Astrocyte (in vitro differentiated cells and primary cell): ENCODE results near the gene BCKDHB. TPM values are rescaled to one million over a fixed set of nuclear protein-coding genes. Genes with fewer than 3 reads are reported as not detected.

ENCODE experiments used
- DNase-seq: peaks from one replicate; pipeline ENCODE4 v3.0.0-alpha.2; 2010; ENCODE audit warnings: low read depth
- FAIRE-seq: peaks from 2 replicates; lab custom pipeline; 2011; peaks lifted over from hg19 to GRCh38; lab: Jason Lieb, UNC
- H2AFZ ChIP-seq: 2 replicates; pipeline ENCODE4 v1.6.0; 2012; ENCODE audit warnings: low read depth, low read length, inconsistent platforms
- H3K27ac ChIP-seq: 2 replicates; pipeline ENCODE4 v1.5.1; 2011; ENCODE audit warnings: low read depth, low read length, inconsistent platforms
- H3K27me3 ChIP-seq: 2 replicates; pipeline ENCODE4 v1.6.0; 2011; ENCODE audit warnings: low read length, inconsistent platforms; ENCODE audit not compliant: insufficient read depth
- H3K36me3 ChIP-seq: 2 replicates; pipeline ENCODE4 v1.5.1; 2011; ENCODE audit warnings: low read length, inconsistent platforms; ENCODE audit not compliant: insufficient read depth
- H3K4me1 ChIP-seq: 2 replicates; pipeline ENCODE4 v1.5.1; 2011; ENCODE audit warnings: low read length, inconsistent platforms; ENCODE audit not compliant: insufficient read depth
- H3K4me2 ChIP-seq: 2 replicates; pipeline ENCODE4 v1.6.0; 2012; ENCODE audit warnings: low read length, inconsistent platforms
- H3K4me3 ChIP-seq: 2 replicates; pipeline ENCODE4 v1.5.1; 2011; ENCODE audit warnings: low read depth, mild to moderate bottlenecking, low read length, inconsistent platforms; ENCODE audit not compliant: insufficient read depth
- H3K79me2 ChIP-seq: 2 replicates; pipeline ENCODE4 v1.6.0; 2012; ENCODE audit warnings: mild to moderate bottlenecking, low read length, inconsistent platforms; ENCODE audit not compliant: insufficient read depth
- H3K9ac ChIP-seq: 2 replicates; pipeline ENCODE4 v1.6.0; 2012; ENCODE audit warnings: mild to moderate bottlenecking, low read length, inconsistent platforms
- H3K9me3 ChIP-seq: 2 replicates; pipeline ENCODE4 v1.5.1; 2012; ENCODE audit warnings: low read depth, mild to moderate bottlenecking, low read length, inconsistent platforms; ENCODE audit not compliant: insufficient read depth
- H4K20me1 ChIP-seq: 2 replicates; pipeline ENCODE4 v1.6.0; 2012; ENCODE audit warnings: low read length, inconsistent platforms; ENCODE audit not compliant: insufficient read depth
- H3K27ac Mint-ChIP-seq: one replicate; pipeline ENCODE4 v1.8.0; 2021; ENCODE audit warnings: mild to moderate bottlenecking, mixed read lengths; ENCODE audit not compliant: unreplicated experiment
- H3K27me3 Mint-ChIP-seq: one replicate; pipeline ENCODE4 v1.8.0; 2021; ENCODE audit warnings: low read depth, mixed read lengths; ENCODE audit not compliant: unreplicated experiment
- H3K36me3 Mint-ChIP-seq: one replicate; pipeline ENCODE4 v1.8.0; 2021; ENCODE audit warnings: low read depth, mixed read lengths; ENCODE audit not compliant: unreplicated experiment
- H3K4me1 Mint-ChIP-seq: one replicate; pipeline ENCODE4 v1.8.0; 2021; ENCODE audit warnings: low read depth, mixed read lengths; ENCODE audit not compliant: unreplicated experiment
- H3K4me3 Mint-ChIP-seq: one replicate; pipeline ENCODE4 v1.8.0; 2021; ENCODE audit warnings: mild to moderate bottlenecking, moderate library complexity, mixed read lengths; ENCODE audit not compliant: unreplicated experiment
- H3K9me3 Mint-ChIP-seq: one replicate; pipeline ENCODE4 v1.8.0; 2021; ENCODE audit warnings: mild to moderate bottlenecking, mixed read lengths; ENCODE audit not compliant: unreplicated experiment
- CTCF ChIP-seq: IDR thresholded peaks from 2 replicates; pipeline ENCODE4 v1.5.1; 2011; ENCODE audit warnings: low read depth, mild to moderate bottlenecking, inconsistent platforms, low read length, moderate library complexity; ENCODE audit not compliant: insufficient read depth
- EZH2 ChIP-seq: IDR thresholded peaks from 2 replicates; pipeline ENCODE4 v1.6.1; 2012; ENCODE audit warnings: mild to moderate bottlenecking, low read length, inconsistent platforms; ENCODE audit not compliant: insufficient read depth
- total RNA-seq: library from RNA; stranded (reverse); gene quantifications from 2 replicates; pipeline ENCODE4 v1.2.1, GENCODE V29; 2021

Gene BCKDHB
- total RNA-seq, 1 donor from 2014 or later, result 18.4 TPM

- H3K4me1 ChIP-seq, result no peaks in the 10 kb centered on the region
- Mint-ChIP-seq H3K4me1 (peaks cover 2% of the 10 kb centered on the region), H3K27ac (no peak overlapping the region), H3K36me3 (no peaks in the 10 kb centered on the region), H3K9me3 (peaks cover 2% of the 10 kb centered on the region), H3K27me3 (no peaks in the 10 kb centered on the region), H3K4me3 (no peak overlapping the region)
- no peaks in the 10 kb centered on the region for H4K20me1 ChIP-seq
- TF ChIP-seq EZH2, result no peak
- TF ChIP-seq CTCF, result no peak
- peak; percentile 34 for FAIRE-seq
- no peak overlapping the region for H3K4me2 ChIP-seq
- no peak overlapping the region for H3K9ac ChIP-seq
- H3K79me2 ChIP-seq, result no peaks in the 10 kb centered on the region
- no peak overlapping the region for H2AFZ ChIP-seq
- no peaks in the 10 kb centered on the region for H3K36me3 ChIP-seq
- H3K4me3 ChIP-seq, result no peak overlapping the region
- H3K27me3 ChIP-seq, result no peaks in the 10 kb centered on the region
- DNase-seq, result no peak
- H3K27ac ChIP-seq, result no peak overlapping the region
- H3K9me3 ChIP-seq, result no peaks in the 10 kb centered on the region
These were observed 164.6 kb downstream of the BCKDHB start for GRCh38 chr6:80271074-80271473.

GRCh38 chr6:80272988-80273387, 166.5 kb downstream of the BCKDHB start:
- Histone ChIP-seq H3K79me2 (no peaks in the 10 kb centered on the region), H3K4me2 (no peak overlapping the region), H3K4me3 (no peak overlapping the region), H3K27me3 (no peaks in the 10 kb centered on the region), H3K9ac (no peak overlapping the region), H4K20me1 (no peaks in the 10 kb centered on the region), H3K4me1 (no peaks in the 10 kb centered on the region), H2AFZ (no peak overlapping the region), H3K9me3 (no peaks in the 10 kb centered on the region), H3K36me3 (no peaks in the 10 kb centered on the region), H3K27ac (no peak overlapping the region)
- Mint-ChIP-seq H3K4me3 (no peak overlapping the region), H3K27ac (no peak overlapping the region), H3K36me3 (no peaks in the 10 kb centered on the region), H3K9me3 (peaks cover 2% of the 10 kb centered on the region), H3K27me3 (no peaks in the 10 kb centered on the region), H3K4me1 (peaks cover 2% of the 10 kb centered on the region)
- FAIRE-seq (no peak), DNase-seq (no peak)
- TF ChIP-seq CTCF, result no peak
- TF ChIP-seq EZH2, result no peak

GRCh38 chr6:80276861-80277260, 170.4 kb downstream of the BCKDHB start:
- Mint-ChIP-seq H3K4me3 (no peak overlapping the region), H3K27me3 (no peaks in the 10 kb centered on the region), H3K27ac (no peak overlapping the region), H3K4me1 (peaks cover 9% of the 10 kb centered on the region), H3K36me3 (peaks cover 3% of the 10 kb centered on the region), H3K9me3 (no peaks in the 10 kb centered on the region)
- H3K36me3 ChIP-seq, result no peaks in the 10 kb centered on the region
- FAIRE-seq, result no peak
- DNase-seq, result no peak
- no peaks in the 10 kb centered on the region for H3K79me2 ChIP-seq
- no peaks in the 10 kb centered on the region for H3K27me3 ChIP-seq
- no peak overlapping the region for H3K4me3 ChIP-seq
- peaks cover 4% of the 10 kb centered on the region for H3K4me1 ChIP-seq
- no peak overlapping the region for H2AFZ ChIP-seq
- TF ChIP-seq CTCF, result no peak
- TF ChIP-seq EZH2, result no peak
- H3K9ac ChIP-seq, result no peak overlapping the region
- H3K4me2 ChIP-seq, result no peak overlapping the region
- no peak overlapping the region for H3K27ac ChIP-seq
- no peaks in the 10 kb centered on the region for H4K20me1 ChIP-seq
- H3K9me3 ChIP-seq, result no peaks in the 10 kb centered on the region
